KOPT-K1 (cell line): ENCODE measurements around the gene ACYP2.

Source experiments
- H3K27ac ChIP-seq: fragments of 200-600 bp; sonication (generic); 2 replicates; pipeline ENCODE4 v1.5.1; 2016; ENCODE audit warnings: antibody characterized with exemption, mild to moderate bottlenecking, low read depth, low read length; ENCODE audit not compliant: poor library complexity, severe bottlenecking
- H3K36me3 ChIP-seq: fragments of 200-600 bp; sonication (generic); 2 replicates; pipeline ENCODE4 v1.5.1; 2017; ENCODE audit warnings: antibody characterized with exemption, mild to moderate bottlenecking, low read length, moderate library complexity; ENCODE audit not compliant: insufficient read depth
- H3K9me3 ChIP-seq: fragments of 200-600 bp; sonication (generic); 2 replicates; pipeline ENCODE4 v1.5.1; 2017; ENCODE audit warnings: antibody characterized with exemption, low read length, mild to moderate bottlenecking; ENCODE audit not compliant: insufficient read depth, poor library complexity, severe bottlenecking

ACYP2 gene

DNA sequence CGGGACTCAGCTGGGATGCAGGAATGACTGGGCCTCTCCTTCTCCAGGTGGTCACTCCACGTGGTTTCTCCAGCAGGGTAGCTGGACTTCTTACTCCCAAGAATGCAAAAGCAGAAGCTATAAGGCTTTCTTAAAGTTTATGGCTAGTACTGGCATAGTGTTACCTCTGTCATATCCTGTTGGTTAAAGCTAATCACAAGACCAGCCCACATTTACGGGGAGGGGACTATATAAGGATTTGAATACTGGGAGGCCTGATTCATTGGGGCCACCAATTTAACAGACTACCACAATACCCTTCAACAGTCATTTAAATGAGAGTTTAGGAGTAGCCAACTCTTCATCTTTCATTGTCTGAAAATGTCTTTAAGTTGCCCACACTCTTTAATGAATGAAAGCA, 235.0 kb downstream of the ACYP2 start:
- Histone ChIP-seq H3K9me3 (no peaks in the 10 kb centered on the region), H3K36me3 (no peaks in the 10 kb centered on the region), H3K27ac (no peak overlapping the region)

DNA sequence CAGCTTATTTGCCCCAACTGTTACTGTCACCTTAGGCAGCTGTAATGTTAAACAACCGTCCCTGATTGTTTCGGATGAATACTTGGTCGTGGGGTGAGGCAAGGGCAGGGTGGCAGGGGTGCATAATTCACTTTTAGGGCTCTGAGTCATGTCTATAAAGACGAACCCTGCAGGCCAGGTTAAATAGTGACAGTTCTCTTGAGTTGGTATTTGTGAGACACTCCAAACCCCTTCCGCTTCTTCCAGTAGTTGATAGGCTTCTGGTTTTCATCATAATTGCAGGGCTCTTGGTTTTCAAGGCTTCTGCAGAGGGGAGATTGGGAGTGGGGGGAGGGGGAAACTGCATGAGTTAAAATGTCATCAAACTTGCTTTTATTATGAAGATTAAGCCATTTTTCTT, 237.8 kb downstream of the ACYP2 start:
- Histone ChIP-seq H3K36me3 (no peaks in the 10 kb centered on the region), H3K27ac (no peak overlapping the region), H3K9me3 (no peaks in the 10 kb centered on the region)
